ENCODE measurements around the gene CACNB3. TPM values are rescaled to one million over a fixed set of nuclear protein-coding genes. Genes with fewer than 3 reads are reported as not detected.
"Not testable (repeated sequence)": the region's sequence is repeated elsewhere in the genome, so short reads cannot be mapped to it uniquely, and the experiment has no call there.

The CACNB3 gene
- total RNA-seq, 2 donors from 2014 or later: 4.6 to 21.8 TPM

DNA sequence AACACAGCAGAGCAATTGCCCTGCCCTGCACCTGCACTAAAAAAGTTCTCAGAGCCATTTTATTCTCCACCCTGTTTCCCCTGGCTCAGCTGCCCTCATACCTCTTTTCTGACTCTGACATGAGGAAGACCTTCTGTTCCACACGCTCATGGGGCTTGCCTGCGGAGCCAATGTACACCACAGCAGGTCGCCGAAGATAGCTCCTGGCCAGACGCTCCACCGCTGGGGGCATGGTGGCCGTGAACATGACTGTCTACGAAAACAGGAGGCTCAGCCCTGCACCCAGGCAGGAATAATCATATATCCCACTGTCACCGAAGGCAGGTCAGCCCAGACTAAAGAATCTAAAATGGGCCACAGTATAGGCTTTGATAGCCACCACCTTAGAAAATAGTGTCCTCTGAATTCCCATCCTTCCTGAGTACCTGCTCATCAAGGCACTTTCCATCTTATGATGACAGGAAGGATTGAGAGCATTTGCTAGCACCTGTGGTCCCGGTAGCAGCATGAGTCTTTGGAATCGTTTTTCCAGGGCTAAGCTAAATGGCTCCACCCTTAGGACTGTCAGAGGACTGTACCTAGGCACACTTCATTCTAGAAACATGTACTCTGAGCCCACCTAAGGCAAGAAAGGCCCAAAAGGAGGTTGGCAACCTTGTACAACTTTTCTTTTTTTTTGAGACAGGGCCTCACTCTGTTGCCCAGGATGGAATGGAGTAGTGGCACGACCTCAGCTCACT, 14.2 kb downstream of the CACNB3 start:
- no peaks in the 10 kb centered on the region for H3K4me1 ChIP-seq (replicated peaks)
- no peaks in the 10 kb centered on the region for H3K9me3 ChIP-seq
- 85% methylated on average over 12 of the region's 12 CpGs for WGBS
- no peak overlapping the region for H3K27ac ChIP-seq
- intact Hi-C loops (cut with DNase I): no loop called here
- no peak overlapping the region for H3K4me3 ChIP-seq
- DNase-seq (ENCODE audit: low spot score): no peak
- H3K36me3 ChIP-seq: peaks cover 38 to 63% of the 10 kb centered on the region in 2 donors
- no peak for TF ChIP-seq POLR2AphosphoS5 (IDR thresholded peaks at IDR 0.05)
- TF ChIP-seq, protein P1, sequence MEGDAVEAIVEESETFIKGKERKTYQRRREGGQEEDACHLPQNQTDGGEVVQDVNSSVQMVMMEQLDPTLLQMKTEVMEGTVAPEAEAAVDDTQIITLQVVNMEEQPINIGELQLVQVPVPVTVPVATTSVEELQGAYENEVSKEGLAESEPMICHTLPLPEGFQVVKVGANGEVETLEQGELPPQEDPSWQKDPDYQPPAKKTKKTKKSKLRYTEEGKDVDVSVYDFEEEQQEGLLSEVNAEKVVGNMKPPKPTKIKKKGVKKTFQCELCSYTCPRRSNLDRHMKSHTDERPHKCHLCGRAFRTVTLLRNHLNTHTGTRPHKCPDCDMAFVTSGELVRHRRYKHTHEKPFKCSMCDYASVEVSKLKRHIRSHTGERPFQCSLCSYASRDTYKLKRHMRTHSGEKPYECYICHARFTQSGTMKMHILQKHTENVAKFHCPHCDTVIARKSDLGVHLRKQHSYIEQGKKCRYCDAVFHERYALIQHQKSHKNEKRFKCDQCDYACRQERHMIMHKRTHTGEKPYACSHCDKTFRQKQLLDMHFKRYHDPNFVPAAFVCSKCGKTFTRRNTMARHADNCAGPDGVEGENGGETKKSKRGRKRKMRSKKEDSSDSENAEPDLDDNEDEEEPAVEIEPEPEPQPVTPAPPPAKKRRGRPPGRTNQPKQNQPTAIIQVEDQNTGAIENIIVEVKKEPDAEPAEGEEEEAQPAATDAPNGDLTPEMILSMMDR (IDR thresholded peaks at IDR 0.05): no peak
- TF ChIP-seq POLR2A (IDR thresholded peaks at IDR 0.05): no peak
- H3K27me3 ChIP-seq (replicated peaks; ENCODE audit: insufficient read depth): no peaks in the 10 kb centered on the region

DNA sequence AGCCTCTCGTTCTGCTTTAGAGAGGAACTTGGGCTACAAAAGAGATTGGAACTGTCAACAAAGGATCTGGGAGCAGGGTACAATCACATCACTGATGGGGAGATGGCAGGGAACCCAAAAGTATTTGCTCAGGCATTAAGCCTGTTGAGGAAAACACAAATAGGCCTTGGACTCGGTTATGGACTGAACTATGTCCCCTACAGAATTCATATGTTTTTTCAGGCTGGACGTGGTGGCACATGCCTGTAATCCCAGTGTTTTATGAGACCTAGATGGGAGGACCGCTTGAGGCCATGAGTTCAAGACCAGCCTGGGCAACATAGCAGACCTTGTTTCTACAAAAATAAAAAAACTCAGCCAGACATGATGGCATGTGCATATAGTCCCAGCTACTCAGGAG, 19.8 kb downstream of the CACNB3 start:
- Histone ChIP-seq H3K27me3 (replicated peaks; ENCODE audit: insufficient read depth) (no peaks in the 10 kb centered on the region), H3K4me3 (no peak overlapping the region), H3K9me3 (no peaks in the 10 kb centered on the region), H3K4me1 (replicated peaks) (no peaks in the 10 kb centered on the region), H3K27ac (no peak overlapping the region), H3K36me3 (peaks cover 33 to 52% of the 10 kb centered on the region in 2 donors)
- TF ChIP-seq, protein P1 (IDR thresholded peaks at IDR 0.05): no peak
- TF ChIP-seq POLR2A (IDR thresholded peaks at IDR 0.05) (no peak), POLR2AphosphoS5 (IDR thresholded peaks at IDR 0.05) (no peak)
- intact Hi-C loops (cut with DNase I): no loop called here
- WGBS: 79% methylated on average over 4 of the region's 4 CpGs
- DNase-seq (ENCODE audit: low spot score): no peak

DNA sequence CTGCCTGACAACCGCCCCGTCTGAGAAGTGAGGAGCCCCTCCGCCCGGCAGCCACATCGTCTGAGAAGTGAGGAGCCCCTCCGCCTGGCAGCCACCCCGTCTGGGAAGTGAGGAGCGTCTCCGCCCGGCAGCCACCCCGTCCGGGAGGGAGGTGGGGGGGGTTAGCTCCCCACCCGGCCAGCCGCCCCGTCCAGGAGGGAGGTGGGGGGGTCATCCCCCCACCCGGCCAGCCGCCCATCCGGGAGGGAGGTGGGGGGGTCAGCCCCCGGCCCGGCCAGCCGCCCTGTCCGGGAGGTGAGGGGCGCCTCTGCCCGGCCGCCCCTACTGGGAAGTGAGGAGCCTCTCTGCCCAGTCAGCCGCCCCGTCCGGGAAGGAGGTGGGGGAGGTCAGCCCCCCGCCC, 23.7 kb downstream of the CACNB3 start:
- H3K9me3 ChIP-seq; H3K27ac ChIP-seq; intact Hi-C loops (cut with DNase I); DNase-seq (ENCODE audit: low spot score); H3K4me1 ChIP-seq (replicated peaks); H3K4me3 ChIP-seq; H3K27me3 ChIP-seq (replicated peaks; ENCODE audit: insufficient read depth): not testable (repeated sequence)
- H3K36me3 ChIP-seq: peaks cover 21 to 44% of the 10 kb centered on the region in 2 donors
- no CpG with 5 or more reads among the region's 29 CpGs for WGBS

DNA sequence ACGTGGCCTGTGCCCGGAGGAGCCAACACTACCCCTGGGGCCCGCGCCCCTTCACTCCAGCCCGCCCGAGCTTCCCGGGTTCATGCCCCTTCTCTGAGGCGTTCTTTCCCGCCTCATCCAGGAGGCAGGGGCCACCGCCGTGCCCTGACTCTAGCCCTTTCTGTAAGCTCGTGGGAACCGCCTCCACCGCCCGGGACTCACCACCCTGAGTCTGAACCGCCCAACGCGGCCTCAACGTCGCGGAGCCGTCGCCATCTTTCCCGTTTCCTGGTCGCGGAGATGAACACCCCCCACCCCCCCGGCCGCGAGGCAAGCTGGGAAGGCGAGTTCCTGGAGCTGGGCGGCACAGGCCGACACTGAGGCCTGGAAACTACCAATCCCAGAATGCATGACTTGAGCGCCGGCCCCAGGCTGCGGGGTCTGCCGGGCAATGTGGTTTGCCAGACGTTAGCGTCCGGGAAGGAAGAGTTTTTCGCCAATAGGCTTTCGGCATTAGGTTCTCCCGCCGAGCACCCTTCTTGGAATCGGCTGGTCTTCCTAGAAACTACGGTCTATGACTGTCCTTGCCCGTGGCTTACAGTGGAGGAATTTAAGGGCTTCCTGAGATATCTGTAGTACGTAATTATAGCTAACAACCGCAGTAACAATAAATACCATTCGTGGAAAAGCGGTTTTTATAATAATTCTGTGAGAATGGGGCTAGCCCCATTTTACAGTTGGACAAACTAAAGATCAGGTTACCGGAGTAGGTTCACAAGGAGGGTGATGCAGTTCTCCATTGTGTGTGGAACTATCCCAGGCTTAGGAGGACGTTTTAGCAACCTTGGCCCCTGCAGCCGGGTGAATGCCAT, 33.8 kb downstream of the CACNB3 start, which contains the start of gene DDX23:
DDX23 (minus strand) TSS at position 281 of the 851 bp plus-strand sequence. CDS start 6,381 bp downstream, outside the sequence.
- WGBS: under 1% methylated on average over 53 of the region's 53 CpGs

More for the DNA sequence above, 33.8 kb downstream of the CACNB3 start, which contains the start of gene DDX23:
- peak within 1 kb of the TSS; percentile 64 to 74 for H3K27ac ChIP-seq
- H3K4me3 ChIP-seq: peak within 1 kb of the TSS; percentile 73 to 92
- peaks cover 3% of the 10 kb centered on the region for H3K4me1 ChIP-seq (replicated peaks)
- H3K27me3 ChIP-seq (replicated peaks; ENCODE audit: insufficient read depth): no peaks in the 10 kb centered on the region
- intact Hi-C loops (cut with DNase I): loop anchor here (5.0 to 10.0 kb wide), 2 partner anchors 83 to 145 kb away; partner anchors contain the start of gene DDN
- H3K9me3 ChIP-seq: no peaks in the 10 kb centered on the region
- no peaks in the 10 kb centered on the region for H3K36me3 ChIP-seq
- peak; percentile 93 for DNase-seq (ENCODE audit: low spot score)
- TF ChIP-seq POLR2AphosphoS5 (IDR thresholded peaks at IDR 0.05) (peak; percentile 91), POLR2A (IDR thresholded peaks at IDR 0.05) (peak; percentile 39)
- TF ChIP-seq, protein P1 (IDR thresholded peaks at IDR 0.05): peak in 2 of 4 experiments; percentile 21 to 30

Data from prostate gland (tissue), 2 donors.